HepG2 (cell line): ENCODE data around the gene KCNT2. TPM values are rescaled to one million over a fixed set of nuclear protein-coding genes. Genes with fewer than 3 reads are reported as not detected.

Experiments
- ATAC-seq: fragments of 200-7000 bp; cut with Tn5 transposase; 3 replicates; pipeline ENCODE4 v1.9.1; 2020; ENCODE audit warnings: mild to moderate bottlenecking, moderate library complexity
- BruUV-seq: library from RNA; stranded (reverse); fragments of 400-500 nt; replicated peaks from 2 replicates; lab custom pipeline; 2021; lab: Mats Ljungman, UMichigan
- CTCF ChIA-PET: fragments of 300-600 bp; formaldehyde crosslinking; extraction: SDS; loops from one replicate; lab custom pipeline; 2021; ENCODE audit warnings: low total read pairs, inconsistent platforms, low intra/inter-chr PET ratio; lab: Yijun Ruan, JAX
- POLR2A ChIA-PET: fragments of 350-600 bp; sonication (Branson Sonifier 250); formaldehyde crosslinking; loops from one replicate; lab custom pipeline; 2020; ENCODE audit warnings: antibody characterized with exemption, inconsistent platforms; lab: Yijun Ruan, JAX
- DNase-seq: peaks from one replicate; pipeline ENCODE4 v3.0.0-alpha.2; 2015; ENCODE audit warnings: low spot score
- FAIRE-seq: peaks from 3 replicates; lab custom pipeline; 2011; peaks lifted over from hg19 to GRCh38; lab: Jason Lieb, UNC
- H2AFZ ChIP-seq: one replicate; pipeline ENCODE4 v1.6.1; 2011; ENCODE audit warnings: low read length, inconsistent platforms
- H3K27ac ChIP-seq: fragments of 300-600 bp; 3 replicates; pipeline ENCODE4 v1.8.0; 2011; ENCODE audit warnings: mixed run types, mild to moderate bottlenecking, mixed read lengths, low read length, inconsistent platforms; ENCODE audit not compliant: insufficient read depth; ENCODE audit errors: extremely low read length
- H3K27me3 ChIP-seq, 2 experiments: fragments of 200-600 bp in 1 of 2; 2 replicates in 1 of 2; 3 replicates in 1 of 2; pipeline versions ENCODE4 v1.6.0 to v1.8.0; 2011; ENCODE audit warnings: low read length in 2 of 2, mild to moderate bottlenecking in 2 of 2, moderate library complexity in 2 of 2, inconsistent platforms in 1 of 2; ENCODE audit not compliant: insufficient read depth in 2 of 2, control insufficient read depth in 1 of 2
- H3K36me3 ChIP-seq, 2 experiments: fragments of 200-600 bp in 1 of 2; replicated peaks in 1 of 2; 2 replicates in 1 of 2; 3 replicates in 1 of 2; pipeline versions ENCODE4 v1.5.1 to v1.8.0; 2011; ENCODE audit warnings: low read length in 2 of 2, inconsistent platforms in 1 of 2; ENCODE audit not compliant: insufficient read depth in 2 of 2, control insufficient read depth in 1 of 2
- H3K4me1 ChIP-seq: 2 replicates; pipeline ENCODE4 v1.5.1; 2012; ENCODE audit warnings: low read length, inconsistent platforms; ENCODE audit not compliant: insufficient read depth
- H3K4me2 ChIP-seq: 2 replicates; pipeline ENCODE4 v1.6.0; 2011; ENCODE audit warnings: low read depth, low read length, inconsistent platforms
- H3K4me3 ChIP-seq, 3 experiments: fragments of 200-600 bp in 1 of 3; sonication (generic), shearing (Covaris generic) in 1 of 3; replicated peaks in 1 of 3; 2 replicates each; pipeline ENCODE4 v1.5.1; 2011 to 2016; ENCODE audit warnings: low read length in 3 of 3, inconsistent platforms in 2 of 3, low read depth in 2 of 3, mild to moderate bottlenecking in 2 of 3, control low read depth in 1 of 3, mixed read lengths in 1 of 3; ENCODE audit not compliant: insufficient read depth in 1 of 3
- H3K79me2 ChIP-seq: one replicate; pipeline ENCODE4 v1.6.1; 2011; ENCODE audit warnings: low read length, inconsistent platforms; ENCODE audit not compliant: insufficient read depth
- H3K9ac ChIP-seq: 2 replicates; pipeline ENCODE4 v1.6.0; 2011; ENCODE audit warnings: mild to moderate bottlenecking, low read depth, low read length, inconsistent platforms; ENCODE audit not compliant: insufficient read depth
- H3K9me3 ChIP-seq: 2 replicates; pipeline ENCODE4 v1.5.1; 2012; ENCODE audit warnings: mild to moderate bottlenecking, low read length
- H4K20me1 ChIP-seq: 2 replicates; pipeline ENCODE4 v1.6.0; 2011; ENCODE audit warnings: inconsistent platforms, mild to moderate bottlenecking, low read length, moderate library complexity; ENCODE audit not compliant: insufficient read depth
- AFF4 ChIP-seq: sonication (generic); formaldehyde crosslinking; IDR thresholded peaks from 2 replicates; pipeline ENCODE4 v1.4.0; 2020; ENCODE audit warnings: missing genetic modification reagents
- ATF7 ChIP-seq, 2 experiments: fragments of 450-650 bp in 1 of 2; sonication (generic) in 1 of 2; formaldehyde crosslinking in 1 of 2; IDR thresholded peaks; 2 replicates each; pipeline versions ENCODE4 v1.4.0 to v1.6.1; 2016 to 2020; ENCODE audit warnings: antibody characterized with exemption in 1 of 2, mild to moderate bottlenecking in 1 of 2, missing genetic modification reagents in 1 of 2
- HMGA1 ChIP-seq: sonication (generic); formaldehyde crosslinking; conservative IDR thresholded peaks from 2 replicates; pipeline ENCODE4 v1.4.0; 2020; ENCODE audit warnings: missing genetic modification reagents
- MAFF ChIP-seq: IDR thresholded peaks from 2 replicates; pipeline ENCODE4 v1.6.1; 2011; ENCODE audit warnings: low read depth, low read length, improper control_type of control experiment
- MAFK ChIP-seq, 2 experiments: IDR thresholded peaks in 1 of 2; conservative IDR thresholded peaks in 1 of 2; 2 replicates each; pipeline ENCODE4 v1.6.1; 2011; ENCODE audit warnings: improper control_type of control experiment in 2 of 2, low read length in 2 of 2
- NFYB ChIP-seq: sonication (generic); formaldehyde crosslinking; IDR thresholded peaks from 2 replicates; pipeline ENCODE4 v1.4.0; 2020; ENCODE audit warnings: missing genetic modification reagents
- PREB ChIP-seq: sonication (generic); formaldehyde crosslinking; IDR thresholded peaks from 2 replicates; pipeline ENCODE4 v1.4.0; 2020; ENCODE audit warnings: missing genetic modification reagents
- ZBTB14 ChIP-seq: sonication (generic); formaldehyde crosslinking; IDR thresholded peaks from 2 replicates; pipeline ENCODE4 v1.4.0; 2020; ENCODE audit warnings: missing genetic modification reagents
- ZBTB34 ChIP-seq: sonication (generic); formaldehyde crosslinking; IDR thresholded peaks from 2 replicates; pipeline ENCODE4 v1.8.0; 2022; ENCODE audit warnings: mild to moderate bottlenecking, missing genetic modification reagents
- ZNF607 ChIP-seq: sonication (generic); formaldehyde crosslinking; IDR thresholded peaks from 2 replicates; pipeline ENCODE4 v1.5.1; 2020; ENCODE audit warnings: missing genetic modification reagents, mild to moderate bottlenecking, borderline replicate concordance
- ZNF792 ChIP-seq: IDR thresholded peaks from 2 replicates; pipeline ENCODE4 v1.6.1; 2016
- WGBS: methylation state at CpG from one replicate; pipeline ENCODE4 v1.1.6; 2017; ENCODE audit warnings: low lambda C conversion rate; 5-methylcytosine and 5-hydroxymethylcytosine counted together
- in situ Hi-C: cut with HindIII; loops from 2 replicates; pipeline ENCODE4 v1.10.0; 2017; ENCODE audit warnings: low pct_unique_long_range_greater_than_20kb; ENCODE audit not compliant: extremely low pct_ligation_motif_present
- intact Hi-C: fragments of 100-400 bp; cut with micrococcal nuclease; formaldehyde crosslinking; loops from one replicate; pipeline ENCODE4 v1.10.0; 2022; ENCODE audit not compliant: unreplicated experiment
- polyA plus RNA-seq, 8 experiments: library from polyadenylated mRNA; depleted of rRNA in 3 of 8; stranded (reverse) in 7 of 8; unstranded in 1 of 8; fragments of >200 nt; fragmentation: Illumina TruSeq in 4 of 8; extraction: Trizol in 4 of 8; gene quantifications; 2 replicates each; pipeline versions ENCODE4 v1.2.1 to v1.2.3, GENCODE V29; 2011 to 2016; ENCODE audit warnings: low read depth in 4 of 8, missing spikeins in 1 of 8, mixed read lengths in 1 of 8; ENCODE audit not compliant: insufficient read depth in 1 of 8
- total RNA-seq, 5 experiments: library from RNA; depleted of rRNA; stranded (reverse); fragments of >200 nt; fragmentation: Illumina TruSeq; extraction: Trizol; gene quantifications; 2 replicates each; pipeline ENCODE4 v1.2.3, GENCODE V29; 2016; ENCODE audit warnings: low read depth in 1 of 5

The KCNT2 gene
- total and polyA plus RNA-seq, 2 of the 13 experiments (the other 11 are each of a cell fraction or from before 2014, with no cell fraction given) = not detected

DNA sequence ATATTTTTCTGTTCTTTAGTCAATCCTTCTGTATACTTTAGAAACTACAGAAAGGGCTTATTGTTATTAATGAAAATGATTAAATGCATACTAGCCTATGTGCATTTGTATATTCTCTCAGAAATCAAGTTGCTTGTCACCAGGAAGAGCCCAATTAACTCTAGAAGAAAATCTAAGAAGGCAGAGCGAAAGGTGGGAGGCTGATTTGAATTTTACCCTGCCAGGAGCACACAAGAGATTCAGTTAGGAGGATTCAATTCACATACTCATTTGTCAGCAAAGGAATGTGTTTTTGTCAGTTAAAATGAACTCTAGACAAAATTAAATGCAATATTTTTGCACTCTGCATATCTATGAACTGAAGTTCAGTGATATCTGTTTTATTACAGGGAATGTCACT lies 411.8 kb downstream of the KCNT2 start (continued):
- no peak for TF ChIP-seq AFF4 (CRISPR knock-in tag)
- TF ChIP-seq ZNF607 = no peak
- TF ChIP-seq ZBTB14 (CRISPR knock-in tag) = no peak
- no peak for TF ChIP-seq ZNF792 (CRISPR knock-in tag)

DNA sequence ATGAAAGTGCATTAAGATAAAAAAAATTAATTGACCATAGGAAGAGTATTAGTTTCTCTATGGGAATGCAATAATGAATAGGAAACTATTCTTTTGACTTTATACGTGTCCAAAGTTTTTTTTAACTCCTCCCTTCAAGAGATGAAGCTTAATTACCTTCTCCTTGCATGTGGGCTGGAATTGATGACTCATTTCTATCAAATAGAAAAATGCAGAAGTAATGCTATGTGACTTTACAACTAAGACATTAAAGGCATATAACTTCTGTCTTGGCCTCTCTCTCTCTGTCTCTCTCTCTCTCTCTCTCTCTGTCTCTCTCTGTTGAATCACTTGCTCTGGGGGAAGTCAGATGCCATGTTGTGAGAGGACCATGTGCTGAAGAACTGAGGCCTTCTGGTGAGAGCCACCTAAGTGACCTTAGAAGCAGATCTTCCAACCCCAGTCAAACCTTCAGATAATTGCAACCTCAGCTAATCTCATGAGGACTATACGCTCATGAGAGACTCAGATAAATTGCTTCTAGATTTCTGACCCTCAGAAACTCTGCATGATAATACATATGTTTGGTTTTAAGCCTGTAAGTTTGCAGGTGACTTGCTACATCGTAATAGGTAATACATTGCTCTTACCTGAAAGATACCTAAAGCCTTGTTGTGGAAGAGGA lies 414.2 kb downstream of the KCNT2 start:
- H3K36me3 ChIP-seq = no peaks in the 10 kb centered on the region
- no peak overlapping the region for H3K27ac ChIP-seq
- WGBS = 8% methylated on average over 2 of the region's 3 CpGs
- no peak overlapping the region for H3K4me2 ChIP-seq
- in situ Hi-C loops = no loop called here
- no peaks in the 10 kb centered on the region for H4K20me1 ChIP-seq
- CTCF ChIA-PET = no interaction called here
- no peaks in the 10 kb centered on the region for H3K9me3 ChIP-seq
- POLR2A ChIA-PET = no interaction called here
- H3K27me3 ChIP-seq = no peaks in the 10 kb centered on the region
- DNase-seq (no peak), FAIRE-seq (no peak), ATAC-seq (no peak)
- no TSS peak for BruUV-seq
- H3K4me1 ChIP-seq = no peaks in the 10 kb centered on the region
- TF ChIP-seq MAFK (conservative IDR thresholded peaks at IDR 0.05 in 1 of 2, IDR thresholded peaks at IDR 0.05 in 1 of 2; ENCODE audit: low read length in 2 of 2) = peak; percentile 77 to 90
- TF ChIP-seq NFYB (CRISPR knock-in tag) = no peak
- peak; percentile 82 for TF ChIP-seq MAFF
- no peak for TF ChIP-seq ZBTB34 (CRISPR knock-in tag)
- no peak for TF ChIP-seq ATF7 (IDR thresholded peaks at IDR 0.05)
- no peak for TF ChIP-seq ATF7 (CRISPR knock-in tag; IDR thresholded peaks at IDR 0.05)
- TF ChIP-seq PREB (CRISPR knock-in tag) = no peak
- no peak for TF ChIP-seq HMGA1 (CRISPR knock-in tag)
- H3K4me3 ChIP-seq = no peak overlapping the region
- no peak overlapping the region for H3K9ac ChIP-seq
- no peak overlapping the region for H2AFZ ChIP-seq
- H3K79me2 ChIP-seq = no peaks in the 10 kb centered on the region
- intact Hi-C loops = no loop called here
